Naive thymus-derived CD8-positive, alpha-beta T cell (primary cell): Measurements from ENCODE around the gene PDIA4. TPM values are rescaled to one million over a fixed set of nuclear protein-coding genes. Genes with fewer than 3 reads are reported as not detected.
A peak's percentile ranks its signal among the peaks of the same experiment; 100 is the strongest.

Experiments used
- ATAC-seq, 2 donors: fragments of 150-1000 bp; cut with Tn5 transposase in 1 of 2; sonication (Bioruptor Pico), chemical (Tn5 transposase) in 1 of 2; 1 replicate in 1 of 2; 2 replicates in 1 of 2; pipeline ENCODE4 v1.10.0; 2021; ENCODE audit warnings: mild to moderate bottlenecking in 2 of 2, moderate library complexity in 2 of 2
- POLR2A ChIA-PET: fragments of 350-600 bp; sonication (Branson Sonifier 250); formaldehyde crosslinking; loops from one replicate; lab custom pipeline; 2021; ENCODE audit warnings: antibody characterized with exemption; lab: Charles Lee
- DNase-seq, 10 donors: peaks; one replicate each; pipeline versions ENCODE4 v3.0.0 to v3.0.0-alpha.2; 2020 to 2022
- H3K27ac Mint-ChIP-seq, 10 donors: one replicate each; pipeline ENCODE4 v1.8.0; 2020 to 2022; ENCODE audit warnings: mild to moderate bottlenecking in 10 of 10, mixed read lengths in 10 of 10, moderate library complexity in 4 of 10, inconsistent platforms in 1 of 10
- H3K27me3 Mint-ChIP-seq, 5 donors: one replicate each; pipeline ENCODE4 v1.8.0; 2021 to 2022; ENCODE audit warnings: mixed read lengths in 5 of 5
- H3K36me3 Mint-ChIP-seq, 3 donors: one replicate each; pipeline ENCODE4 v1.8.0; 2020 to 2022; ENCODE audit warnings: mixed read lengths in 3 of 3, mild to moderate bottlenecking in 2 of 3, inconsistent platforms in 1 of 3
- H3K4me1 Mint-ChIP-seq, 4 donors: one replicate each; pipeline ENCODE4 v1.8.0; 2021 to 2022; ENCODE audit warnings: mixed read lengths in 4 of 4
- H3K4me3 Mint-ChIP-seq, 10 donors: one replicate each; pipeline ENCODE4 v1.8.0; 2020 to 2022; ENCODE audit warnings: mild to moderate bottlenecking in 10 of 10, mixed read lengths in 10 of 10, moderate library complexity in 6 of 10, inconsistent platforms in 1 of 10
- H3K9me3 Mint-ChIP-seq, 9 donors: one replicate each; pipeline ENCODE4 v1.8.0; 2020 to 2022; ENCODE audit warnings: mixed read lengths in 9 of 9, mild to moderate bottlenecking in 3 of 9, inconsistent platforms in 1 of 9, moderate library complexity in 1 of 9
- polyA plus RNA-seq, 3 donors: library from polyadenylated mRNA; unstranded; fragments of 300-500 nt; fragmentation: Illumina TruSeq; gene quantifications; one replicate each; pipeline ENCODE4 v1.2.3, GENCODE V29; 2021
- total RNA-seq, 8 experiments: library from RNA in 2 of 8; stranded (reverse) in 2 of 8; gene quantifications; one replicate each; pipeline ENCODE4 v1.2.3 and lab custom pipeline; 2021 to 2026

The PDIA4 gene, protein sequence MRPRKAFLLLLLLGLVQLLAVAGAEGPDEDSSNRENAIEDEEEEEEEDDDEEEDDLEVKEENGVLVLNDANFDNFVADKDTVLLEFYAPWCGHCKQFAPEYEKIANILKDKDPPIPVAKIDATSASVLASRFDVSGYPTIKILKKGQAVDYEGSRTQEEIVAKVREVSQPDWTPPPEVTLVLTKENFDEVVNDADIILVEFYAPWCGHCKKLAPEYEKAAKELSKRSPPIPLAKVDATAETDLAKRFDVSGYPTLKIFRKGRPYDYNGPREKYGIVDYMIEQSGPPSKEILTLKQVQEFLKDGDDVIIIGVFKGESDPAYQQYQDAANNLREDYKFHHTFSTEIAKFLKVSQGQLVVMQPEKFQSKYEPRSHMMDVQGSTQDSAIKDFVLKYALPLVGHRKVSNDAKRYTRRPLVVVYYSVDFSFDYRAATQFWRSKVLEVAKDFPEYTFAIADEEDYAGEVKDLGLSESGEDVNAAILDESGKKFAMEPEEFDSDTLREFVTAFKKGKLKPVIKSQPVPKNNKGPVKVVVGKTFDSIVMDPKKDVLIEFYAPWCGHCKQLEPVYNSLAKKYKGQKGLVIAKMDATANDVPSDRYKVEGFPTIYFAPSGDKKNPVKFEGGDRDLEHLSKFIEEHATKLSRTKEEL
- total RNA-seq, result 10 to 100 TPM; 43.2 to 44.8 TPM
- polyA plus RNA-seq, result 10 to 100 TPM; 80.3 to 94.0 (median 89.5) TPM
- 63.0 to 221 (median 109) reads per million in 6 experiments for total RNA-seq (lab: John Stamatoyannopoulos, UW)

DNA sequence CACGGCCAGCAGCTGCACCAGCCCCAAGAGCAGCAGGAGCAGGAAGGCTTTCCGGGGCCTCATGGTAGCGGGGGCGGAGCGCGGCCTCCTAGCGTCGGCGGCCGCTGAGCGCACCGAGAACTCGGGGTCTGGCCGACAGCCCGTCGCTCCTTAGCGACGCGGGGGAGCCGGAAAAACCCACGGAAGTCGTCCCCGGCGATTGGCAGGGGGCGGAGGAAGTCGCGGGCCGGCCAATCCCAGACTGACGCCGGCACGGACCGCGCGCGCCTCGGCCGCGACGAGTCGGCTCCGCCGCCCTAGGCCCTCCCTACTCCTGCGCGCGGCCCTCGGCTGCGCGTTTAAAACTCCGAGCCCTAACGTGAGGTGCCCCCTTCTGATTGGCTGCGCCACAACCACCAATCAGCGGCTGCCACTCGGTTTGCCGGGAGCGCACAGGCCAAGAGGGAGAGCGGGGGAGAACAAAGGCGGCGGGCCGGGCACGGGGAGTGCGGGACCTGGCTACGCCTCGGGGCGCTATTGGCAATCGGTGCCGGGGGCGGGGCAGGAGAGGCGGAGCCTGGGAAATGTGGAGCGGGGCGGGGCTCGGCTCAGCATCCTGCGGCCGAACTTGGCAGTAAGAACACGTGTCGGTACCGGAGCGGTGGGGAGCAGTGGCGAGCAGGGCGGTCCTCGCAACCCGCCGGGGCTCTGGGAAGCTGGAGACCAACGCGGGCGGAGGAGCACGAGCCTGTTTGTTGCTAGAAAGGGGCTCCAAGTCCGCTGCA, at the start of gene PDIA4:
TSS of gene PDIA4 (minus strand) at position 160 of the 764 bp plus-strand sequence. CDS start at position 63, 97 bp downstream.
- ATAC-seq, result peak; percentile 88 to 89

DNA sequence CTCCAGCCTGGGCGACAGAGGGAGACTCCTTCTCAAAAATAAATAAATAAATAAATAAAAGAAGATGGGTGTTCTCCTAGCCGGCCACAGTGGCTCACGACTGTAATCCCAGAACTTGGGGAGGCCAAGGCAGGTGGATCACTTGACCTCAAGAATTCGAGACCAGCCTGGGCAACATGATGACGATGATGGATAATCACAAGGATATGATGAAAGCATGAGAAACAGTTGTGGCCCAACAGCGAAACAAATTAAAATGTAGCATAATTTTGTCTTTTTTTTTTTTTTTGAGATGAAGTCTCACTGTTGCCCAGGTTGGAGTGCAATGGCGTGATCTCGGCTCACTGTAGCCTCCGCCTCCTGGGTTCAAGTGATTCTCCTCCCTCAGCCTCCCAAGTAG, 49.3 kb upstream of the PDIA4 start:
- DNase-seq (no peak), ATAC-seq (no peak)
- peaks cover 0 to 36% (median 18%) of the 10 kb centered on the region in 4 donors for H3K4me1 Mint-ChIP-seq
- POLR2A ChIA-PET, result no interaction called here
- H3K36me3 Mint-ChIP-seq, result peaks cover 0 to 45% (median 16%) of the 10 kb centered on the region in 3 donors
- H3K4me3 Mint-ChIP-seq, result no peak overlapping the region
- H3K27me3 Mint-ChIP-seq, result no peaks in the 10 kb centered on the region
- peaks cover 0 to 1% (median 0%) of the 10 kb centered on the region in 9 donors for H3K9me3 Mint-ChIP-seq
- no peak overlapping the region for H3K27ac Mint-ChIP-seq

More for the DNA sequence above, at the start of gene PDIA4:
- Mint-ChIP-seq H3K27me3 (no peaks in the 10 kb centered on the region), H3K36me3 (peaks cover 0 to 11% (median 0%) of the 10 kb centered on the region in 3 donors), H3K9me3 (no peaks in the 10 kb centered on the region), H3K27ac (peak within 1 kb of the TSS; percentile 87 to 97 (median 95)), H3K4me3 (peak within 1 kb of the TSS; percentile 90 to 96 (median 92)), H3K4me1 (peaks cover 26 to 50% (median 45%) of the 10 kb centered on the region in 4 donors)
- POLR2A ChIA-PET, result interaction anchor here (0.6 to 2.9 kb wide), 7 partner anchors 9 to 448 kb away, joined by 3 to 23 read pairs (median 5); partner anchors contain the start of gene ZNF786
- DNase-seq, result peak; percentile 98 to 99 (median 99)

DNA sequence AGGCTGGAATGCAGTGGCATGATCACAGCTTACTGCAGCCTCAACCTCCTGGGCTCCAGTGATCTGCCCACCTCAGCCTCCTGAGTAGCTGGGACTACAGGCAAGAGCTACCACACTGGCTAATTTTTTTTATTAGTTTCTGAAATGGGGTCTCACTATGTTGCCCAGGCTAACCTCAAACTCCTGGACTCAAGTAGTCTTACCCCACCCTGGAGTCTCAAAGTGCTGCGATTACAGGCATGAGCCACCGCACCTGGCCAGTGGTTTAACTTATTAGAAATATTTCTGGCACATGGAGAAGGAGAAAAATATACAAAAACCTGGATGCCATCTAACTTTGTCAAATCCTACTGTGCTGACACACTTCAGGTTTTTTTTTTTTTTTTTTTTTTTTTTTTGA, 47.0 kb upstream of the PDIA4 start:
- Mint-ChIP-seq H3K36me3 (peaks cover 0 to 51% (median 11%) of the 10 kb centered on the region in 3 donors), H3K4me3 (no peak overlapping the region), H3K27ac (peak overlapping the region in 4 of 10 donors; percentile 6 to 62 (median 39)), H3K9me3 (peaks cover 0 to 1% (median 0%) of the 10 kb centered on the region in 9 donors), H3K27me3 (no peaks in the 10 kb centered on the region), H3K4me1 (peaks cover 2 to 30% (median 6%) of the 10 kb centered on the region in 4 donors)
- no peak for ATAC-seq
- DNase-seq, result no peak
- POLR2A ChIA-PET, result no interaction called here

DNA sequence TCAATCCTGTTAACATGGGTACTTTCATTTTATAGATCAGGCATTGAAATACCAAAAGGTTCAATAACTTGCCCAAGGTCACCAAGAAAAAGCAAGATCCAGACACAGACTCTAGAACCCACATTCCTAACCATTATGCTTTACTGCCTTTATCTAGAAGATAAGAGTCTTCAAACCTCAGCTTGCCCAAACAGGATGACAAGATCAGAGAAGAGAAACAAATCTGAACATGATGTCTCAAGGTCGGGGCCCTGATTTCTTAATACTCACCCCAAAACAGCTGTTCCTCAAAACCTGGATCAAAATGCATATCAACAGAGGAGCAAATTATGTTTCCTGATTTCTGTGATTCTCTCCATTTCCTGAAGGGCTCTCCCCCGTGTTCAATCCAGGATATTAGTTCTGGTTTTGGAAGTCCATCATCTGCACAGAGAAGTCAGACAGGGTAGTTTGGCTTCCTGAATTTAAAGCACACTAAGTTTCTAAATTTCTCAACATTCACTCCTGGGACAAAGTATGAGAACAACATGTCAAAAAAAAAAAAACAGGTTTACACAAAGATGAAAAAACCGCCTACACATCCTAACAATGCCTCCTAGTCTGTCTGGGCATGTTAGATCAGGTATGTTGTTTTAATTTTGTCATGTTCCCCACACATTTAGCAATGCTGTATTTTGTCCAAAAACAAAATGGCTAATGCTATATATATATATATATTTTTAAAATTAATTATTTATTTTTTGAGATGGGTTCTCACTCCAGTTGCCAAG, 46.0 kb upstream of the PDIA4 start:
- peak overlapping the region in 7 of 10 donors; percentile 21 to 87 (median 54) for H3K27ac Mint-ChIP-seq
- H3K36me3 Mint-ChIP-seq, result peaks cover 0 to 49% (median 8%) of the 10 kb centered on the region in 3 donors
- POLR2A ChIA-PET, result no interaction called here
- H3K4me3 Mint-ChIP-seq, result no peak overlapping the region
- H3K4me1 Mint-ChIP-seq, result peaks cover 1 to 28% (median 5%) of the 10 kb centered on the region in 4 donors
- DNase-seq (no peak), ATAC-seq (no peak)
- peaks cover 0 to 1% (median 0%) of the 10 kb centered on the region in 9 donors for H3K9me3 Mint-ChIP-seq
- no peaks in the 10 kb centered on the region for H3K27me3 Mint-ChIP-seq

DNA sequence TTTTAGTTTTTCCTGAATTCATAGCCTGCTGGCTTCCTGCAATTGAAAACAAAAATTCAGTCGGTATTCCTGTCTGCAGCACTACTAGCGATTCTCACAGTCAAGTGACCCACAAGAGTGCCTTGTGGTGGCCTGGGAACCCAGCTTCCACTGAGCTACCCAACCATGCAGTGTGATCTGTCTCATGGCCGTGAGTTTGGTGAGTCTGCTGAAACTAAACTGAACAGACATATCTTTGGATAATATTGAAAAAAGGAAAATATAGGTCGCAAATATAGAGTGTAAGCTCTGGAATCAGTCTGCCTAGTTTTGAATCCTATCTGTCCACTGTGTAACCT, 44.1 kb upstream of the PDIA4 start:
- ATAC-seq (no peak), DNase-seq (no peak)
- Mint-ChIP-seq H3K36me3 (peaks cover 0 to 49% (median 6%) of the 10 kb centered on the region in 3 donors), H3K27ac (peak overlapping the region; percentile 25 to 92 (median 63)), H3K9me3 (no peaks in the 10 kb centered on the region), H3K4me3 (no peak overlapping the region), H3K4me1 (peaks cover 3 to 28% (median 10%) of the 10 kb centered on the region in 4 donors), H3K27me3 (no peaks in the 10 kb centered on the region)
- POLR2A ChIA-PET, result interaction anchor here (1.4 kb wide), 1 partner anchor 19 kb away, joined by 5 read pairs; no protein-coding TSS in a partner anchor

DNA sequence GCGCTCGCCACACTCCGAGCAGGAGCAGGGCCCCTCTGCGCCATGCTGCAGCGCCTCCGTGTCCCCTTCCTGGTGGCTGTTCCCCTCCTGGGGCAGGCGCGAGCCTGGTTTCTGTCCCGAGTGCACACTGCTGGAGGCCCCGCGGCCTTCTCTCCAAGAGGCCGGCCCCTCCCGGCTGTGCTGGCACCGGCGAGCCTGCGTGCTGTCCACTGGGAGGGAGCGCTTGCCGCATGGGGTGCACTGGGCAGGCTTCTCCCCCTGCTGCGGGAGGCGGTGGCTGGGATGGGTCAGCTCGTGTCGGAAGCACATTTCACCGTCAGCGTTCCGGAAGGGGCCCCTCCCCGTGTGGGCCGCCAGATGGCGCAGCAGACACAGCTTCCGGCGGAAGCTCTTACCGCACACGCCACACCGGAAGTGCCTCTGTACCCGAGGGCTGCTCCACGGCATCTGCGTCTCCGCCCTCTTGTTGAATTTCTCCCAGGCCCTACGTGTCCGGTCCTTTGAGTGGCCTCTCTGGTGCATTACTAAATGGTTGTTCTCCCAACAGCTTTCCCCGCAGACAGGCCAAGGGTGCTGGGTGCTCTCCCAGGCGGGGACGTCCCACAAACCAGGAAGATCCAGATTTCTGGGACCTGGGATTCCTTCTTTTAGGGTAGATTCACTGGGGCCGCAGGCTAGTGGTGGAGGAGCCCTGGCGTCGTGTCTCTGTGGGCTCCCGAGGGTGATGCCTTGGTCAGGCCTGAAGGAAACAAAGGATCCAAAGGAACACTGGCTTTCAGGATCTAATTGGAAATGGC, 43.5 kb upstream of the PDIA4 start:
- H3K4me3 Mint-ChIP-seq, result peak overlapping the region in 5 of 10 donors; percentile 28 to 54 (median 37)
- H3K27ac Mint-ChIP-seq, result peak overlapping the region in 9 of 10 donors; percentile 47 to 92 (median 76)
- H3K27me3 Mint-ChIP-seq, result no peaks in the 10 kb centered on the region
- ATAC-seq, result peak; percentile 68 to 89
- POLR2A ChIA-PET, result interaction anchor here (1.4 kb wide), 1 partner anchor 19 kb away, joined by 5 read pairs; no protein-coding TSS in a partner anchor
- no peaks in the 10 kb centered on the region for H3K9me3 Mint-ChIP-seq
- DNase-seq, result peak in 9 of 10 donors; percentile 28 to 68 (median 45)
- peaks cover 0 to 44% (median 2%) of the 10 kb centered on the region in 3 donors for H3K36me3 Mint-ChIP-seq
- peaks cover 3 to 27% (median 7%) of the 10 kb centered on the region in 4 donors for H3K4me1 Mint-ChIP-seq

DNA sequence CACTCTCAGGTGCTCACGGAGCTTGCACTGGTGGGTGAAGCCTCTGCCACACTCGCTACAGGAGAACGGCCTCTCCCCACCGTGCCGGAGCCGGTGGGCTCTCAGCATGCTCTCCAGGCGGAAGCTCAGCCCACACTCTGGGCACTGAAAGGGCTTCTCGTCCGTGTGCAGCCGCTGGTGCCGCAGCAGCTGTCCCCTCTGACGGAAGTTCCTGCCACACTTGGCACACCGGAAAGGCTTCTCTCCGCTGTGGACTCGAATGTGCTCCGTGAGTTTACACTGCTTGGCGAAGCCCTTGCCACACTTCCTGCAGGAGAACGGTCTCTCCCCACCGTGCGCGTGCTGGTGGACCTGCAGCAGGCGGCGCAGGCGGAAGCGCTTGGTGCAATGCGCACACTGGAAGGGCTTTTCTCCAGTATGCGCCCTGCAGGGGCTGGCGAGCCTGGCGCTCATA, 42.9 kb upstream of the PDIA4 start:
- H3K27me3 Mint-ChIP-seq, result no peaks in the 10 kb centered on the region
- DNase-seq, result no peak
- POLR2A ChIA-PET, result interaction anchor here (1.4 kb wide), 1 partner anchor 20 kb away, joined by 5 read pairs; no protein-coding TSS in a partner anchor

DNA sequence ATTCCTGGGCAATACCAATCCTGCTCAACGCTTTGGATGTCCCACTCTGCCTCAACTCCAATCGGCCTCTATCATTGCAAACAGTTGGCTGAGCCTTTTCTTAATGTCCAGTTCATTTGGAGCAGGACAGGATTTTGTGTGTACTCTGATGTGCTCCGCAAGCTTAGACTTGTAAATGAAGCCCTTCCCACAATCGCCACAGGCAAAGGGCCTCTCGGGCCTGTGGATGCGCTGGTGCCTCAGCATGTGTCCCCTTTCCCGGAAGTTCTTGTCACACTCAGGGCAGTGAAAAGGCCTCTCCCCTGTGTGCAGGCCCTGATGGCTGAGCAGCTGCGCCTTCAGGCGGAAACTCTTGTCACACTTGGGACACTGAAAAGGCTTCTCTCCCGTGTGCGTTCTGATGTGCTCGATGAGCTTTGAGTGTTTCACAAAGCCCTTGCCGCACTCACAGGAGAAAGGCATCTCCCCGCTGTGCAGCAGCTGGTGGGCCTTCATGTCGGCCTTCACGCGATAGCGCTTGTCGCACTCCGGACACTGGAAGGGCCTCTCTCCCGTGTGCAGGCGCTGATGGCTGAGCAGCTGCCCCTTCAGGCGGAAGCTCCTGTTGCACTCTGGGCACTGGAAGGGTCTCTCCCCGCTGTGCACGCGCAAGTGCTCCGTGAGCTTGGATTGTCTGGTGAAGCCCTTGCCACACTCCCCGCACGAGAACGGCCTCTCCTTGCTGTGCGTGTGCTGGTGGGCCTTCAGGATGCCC, 42.2 kb upstream of the PDIA4 start:
- POLR2A ChIA-PET, result no interaction called here
- no peaks in the 10 kb centered on the region for H3K27me3 Mint-ChIP-seq
- H3K27ac Mint-ChIP-seq, result no peak overlapping the region
- no peak overlapping the region for H3K4me3 Mint-ChIP-seq
- peaks cover 0 to 40% (median 0%) of the 10 kb centered on the region in 3 donors for H3K36me3 Mint-ChIP-seq
- H3K9me3 Mint-ChIP-seq, result no peaks in the 10 kb centered on the region
- no peak for ATAC-seq
- no peak for DNase-seq
- H3K4me1 Mint-ChIP-seq, result peaks cover 6 to 26% (median 6%) of the 10 kb centered on the region in 4 donors

More for the DNA sequence above, 42.9 kb upstream of the PDIA4 start:
- H3K9me3 Mint-ChIP-seq, result no peaks in the 10 kb centered on the region
- peak in 1 of 2 donors; percentile 14 for ATAC-seq
- no peak overlapping the region for H3K27ac Mint-ChIP-seq
- H3K36me3 Mint-ChIP-seq, result peaks cover 0 to 40% (median 0%) of the 10 kb centered on the region in 3 donors
- H3K4me3 Mint-ChIP-seq, result peak overlapping the region in 1 of 10 donors; percentile 42
- peaks cover 3 to 24% (median 6%) of the 10 kb centered on the region in 4 donors for H3K4me1 Mint-ChIP-seq

DNA sequence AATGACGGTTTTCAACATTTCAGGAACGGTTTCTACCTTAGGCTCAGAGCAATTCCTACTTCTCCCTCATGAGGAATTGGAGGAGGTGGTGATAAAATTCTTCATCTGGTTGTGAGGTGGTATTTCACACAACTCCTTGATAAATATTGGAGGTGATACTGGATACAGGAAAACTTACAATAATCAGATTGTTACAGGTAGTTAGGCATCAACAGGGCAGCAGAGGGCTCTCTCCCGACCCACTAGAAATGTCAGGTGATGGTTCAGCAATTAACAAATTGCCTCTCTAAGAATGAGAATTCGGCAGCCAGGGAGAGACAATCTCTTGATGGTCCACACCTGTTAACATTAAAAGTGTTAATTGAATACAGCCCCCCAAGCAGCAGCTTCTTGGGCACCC, 39.6 kb upstream of the PDIA4 start:
- Mint-ChIP-seq H3K27me3 (no peaks in the 10 kb centered on the region), H3K9me3 (no peaks in the 10 kb centered on the region), H3K4me1 (peaks cover 8 to 21% (median 12%) of the 10 kb centered on the region in 4 donors), H3K4me3 (peak overlapping the region in 2 of 10 donors; percentile 35 to 48), H3K36me3 (peaks cover 0 to 25% (median 0%) of the 10 kb centered on the region in 3 donors), H3K27ac (peak overlapping the region in 6 of 10 donors; percentile 25 to 72 (median 60))
- POLR2A ChIA-PET, result interaction anchor here (0.7 to 0.9 kb wide), 2 partner anchors 22 to 474 kb away, joined by 4 to 5 read pairs; no protein-coding TSS in a partner anchor
- DNase-seq (no peak), ATAC-seq (no peak)

DNA sequence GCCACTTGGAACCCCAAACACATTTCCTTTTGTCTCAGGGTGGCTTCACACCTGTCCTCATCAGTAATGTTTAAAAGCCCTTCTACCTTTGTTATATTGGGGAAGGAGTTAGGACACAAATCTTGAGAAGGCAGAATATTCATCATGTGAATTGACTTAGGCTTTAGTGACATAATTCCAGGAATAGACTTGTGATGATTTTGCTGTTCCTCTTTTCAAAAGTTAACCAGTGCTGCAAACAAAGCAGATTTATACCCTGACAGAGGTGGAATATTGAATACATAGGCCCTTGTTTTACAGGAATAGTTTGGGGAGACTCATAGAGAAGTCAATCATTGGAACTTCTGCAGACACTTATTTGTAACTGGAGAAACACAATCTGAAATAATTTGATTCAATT, 35.2 kb upstream of the PDIA4 start:
- peak overlapping the region in 3 of 10 donors; percentile 43 to 50 (median 46) for H3K4me3 Mint-ChIP-seq
- H3K4me1 Mint-ChIP-seq, result peaks cover 8 to 15% (median 9%) of the 10 kb centered on the region in 4 donors
- no peaks in the 10 kb centered on the region for H3K9me3 Mint-ChIP-seq
- peaks cover 0 to 5% (median 0%) of the 10 kb centered on the region in 3 donors for H3K36me3 Mint-ChIP-seq
- H3K27ac Mint-ChIP-seq, result peak overlapping the region in 1 of 10 donors; percentile 5
- POLR2A ChIA-PET, result no interaction called here
- no peaks in the 10 kb centered on the region for H3K27me3 Mint-ChIP-seq
- no peak for ATAC-seq
- DNase-seq, result no peak
